GM18498 (cell line): ENCODE data around the gene ODR4.
A peak's percentile ranks its signal among the peaks of the same experiment; 100 is the strongest.
"Not testable (repeated sequence)": the region's sequence is repeated elsewhere in the genome, so short reads cannot be mapped to it uniquely, and the experiment has no call there.

Source experiments
- ATAC-seq: cut with Tn5 transposase; IDR thresholded peaks from one replicate; pipeline ENCODE4 v1.9.1; 2021; ENCODE audit warnings: mild to moderate bottlenecking, moderate library complexity; ENCODE audit not compliant: unreplicated experiment

Gene ODR4

DNA sequence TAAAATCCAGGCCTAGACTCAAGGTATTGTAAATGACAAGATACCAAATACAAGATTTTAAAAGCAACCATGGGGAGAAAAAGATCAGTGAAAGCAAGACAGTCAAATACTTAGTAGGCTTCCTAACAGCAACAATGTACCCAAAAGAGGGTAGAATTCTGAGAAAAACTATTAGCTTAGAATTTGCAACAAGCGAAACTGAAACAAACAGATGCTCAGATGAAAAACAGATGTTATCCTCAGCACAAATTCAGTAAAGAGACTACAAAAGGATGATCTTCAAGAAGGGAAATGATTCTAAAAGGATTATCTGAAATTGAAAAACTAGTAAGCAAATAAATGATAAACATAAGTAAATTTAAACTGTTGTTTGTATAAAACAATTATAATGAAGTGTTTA lies 45.3 kb downstream of the ODR4 start:
- ATAC-seq: peak; percentile 95

DNA sequence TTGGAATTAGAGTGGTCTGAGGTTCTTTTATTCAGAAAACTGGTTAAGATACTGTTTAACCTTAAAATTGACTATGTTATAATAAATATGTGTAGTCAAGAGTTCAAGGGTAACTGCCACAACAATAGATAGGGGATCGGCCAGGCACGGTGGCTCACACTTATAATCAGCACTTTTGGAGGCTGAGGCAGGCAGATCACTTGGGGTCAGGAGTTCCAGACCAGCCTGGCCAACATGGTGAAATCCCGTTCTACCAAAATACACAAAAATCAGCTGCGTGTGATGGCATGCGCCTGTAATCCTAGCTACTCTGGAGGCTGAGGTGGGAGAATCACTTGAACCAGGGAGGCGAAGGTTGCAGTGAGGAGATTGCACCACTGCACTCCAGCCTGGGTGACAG lies 45.8 kb downstream of the ODR4 start:
- ATAC-seq: no peak

DNA sequence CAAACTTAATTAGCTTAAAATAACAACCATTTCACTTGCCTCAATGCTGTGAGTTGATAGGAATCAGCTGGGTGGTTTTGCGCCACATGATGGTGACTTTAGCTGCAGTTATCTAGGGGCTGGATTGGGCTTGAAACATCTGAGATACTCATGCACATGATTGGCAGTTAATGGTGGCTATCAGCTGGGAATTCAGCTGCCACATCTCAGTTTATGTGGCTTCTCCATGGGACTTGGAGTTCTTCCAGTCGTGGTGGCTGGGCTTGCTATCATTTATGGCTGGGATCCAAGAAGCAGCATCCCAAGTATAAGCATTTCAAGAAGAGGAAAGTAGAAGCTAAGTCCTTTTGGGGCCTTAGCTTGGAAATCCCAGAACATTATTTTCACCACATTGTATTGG lies 48.9 kb downstream of the ODR4 start:
- ATAC-seq: no peak

DNA sequence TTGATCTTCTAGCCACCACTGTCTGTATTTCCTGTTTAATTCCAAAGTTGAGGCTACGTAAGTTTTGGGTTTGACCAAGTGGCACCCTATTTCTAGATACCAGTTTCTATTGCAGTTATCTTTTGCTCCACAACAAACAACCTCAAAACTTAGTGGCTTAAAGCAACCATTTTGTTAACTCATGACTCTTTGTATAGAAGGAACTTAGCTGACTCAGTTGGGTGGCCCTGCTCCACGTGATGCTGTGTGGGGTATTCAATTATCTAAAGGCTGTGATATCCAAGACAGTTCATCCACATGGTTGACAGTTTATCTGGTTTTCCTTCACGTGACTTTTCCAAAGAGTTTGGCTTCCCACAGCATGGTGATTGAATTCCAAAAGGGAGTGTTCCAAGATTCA lies 50.5 kb downstream of the ODR4 start:
- no peak for ATAC-seq

DNA sequence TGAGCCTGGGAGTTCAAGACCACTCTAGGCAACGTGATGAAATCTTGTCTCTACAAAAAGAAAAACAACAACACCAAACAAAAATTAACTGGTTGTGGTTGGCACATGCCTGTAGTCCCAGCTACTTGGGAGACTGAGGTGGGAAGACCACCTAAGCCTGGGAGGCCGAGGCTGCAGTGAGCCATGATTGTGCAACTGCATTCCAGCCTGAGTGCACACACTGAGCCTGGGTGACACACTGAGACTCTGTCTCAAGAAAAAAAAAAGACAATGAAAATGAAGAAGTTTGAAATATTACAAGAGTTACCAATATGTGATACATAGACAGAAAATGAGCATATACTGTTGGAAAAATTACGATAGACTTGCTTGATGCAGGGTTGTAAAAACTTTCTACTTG lies 53.4 kb downstream of the ODR4 start:
- ATAC-seq: no peak

DNA sequence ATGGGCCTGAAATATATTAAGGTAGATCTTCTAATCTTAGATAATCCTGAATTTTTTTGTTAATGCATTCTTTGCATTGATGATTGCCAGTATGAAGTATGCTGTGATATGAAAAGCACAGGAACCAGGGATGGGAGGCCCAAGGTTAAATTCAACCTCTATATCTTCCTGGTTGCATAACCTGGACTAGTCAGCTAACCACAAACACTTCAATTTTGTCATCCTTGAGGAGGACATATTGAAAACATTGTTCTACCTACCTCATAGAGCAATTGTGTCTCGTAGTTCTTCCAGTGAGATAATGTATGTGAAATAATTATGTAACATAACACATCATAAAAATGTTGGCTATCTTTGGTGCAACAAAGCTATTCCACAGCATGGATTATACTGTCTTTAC lies 59.7 kb downstream of the ODR4 start:
- ATAC-seq: no peak

DNA sequence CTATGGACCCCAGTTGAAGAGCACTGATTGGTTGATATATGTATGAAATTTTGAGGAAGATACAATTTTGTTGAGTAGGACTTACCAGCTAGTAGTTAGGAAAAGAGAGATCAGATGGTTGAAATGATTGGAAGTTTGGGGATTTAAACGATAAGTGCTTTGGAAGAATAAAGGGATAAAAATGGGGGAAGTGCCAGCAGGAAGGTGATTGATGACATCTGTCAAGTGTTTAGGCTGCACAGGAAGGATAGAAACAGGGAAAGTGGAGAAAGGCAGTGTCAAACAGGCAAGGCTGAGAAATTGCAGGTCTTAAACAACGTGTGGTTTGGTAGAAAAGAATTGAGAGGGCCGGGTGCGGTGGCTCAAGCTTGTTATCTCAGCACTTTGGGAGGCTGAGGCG lies 62.9 kb downstream of the ODR4 start:
- no peak for ATAC-seq

DNA sequence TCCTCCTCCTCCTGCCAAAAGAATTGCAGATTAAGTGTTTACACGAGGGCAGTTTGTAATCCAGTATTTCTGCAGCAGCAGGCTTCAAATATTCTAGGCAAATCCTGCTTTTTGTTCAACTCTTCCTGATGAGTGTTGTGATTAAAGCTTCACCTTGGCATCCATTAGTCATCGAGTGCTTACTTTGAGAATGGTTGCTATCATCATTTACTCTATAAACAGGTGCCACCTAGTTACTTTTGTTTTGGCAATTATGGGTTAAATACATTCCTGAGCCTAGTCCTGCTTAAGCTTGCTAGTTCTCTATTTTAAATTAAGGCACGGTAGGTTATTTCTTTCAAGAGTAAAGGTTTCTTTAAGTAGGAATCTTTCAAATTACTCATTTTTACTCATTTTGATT lies 64.9 kb downstream of the ODR4 start:
- ATAC-seq: no peak

DNA sequence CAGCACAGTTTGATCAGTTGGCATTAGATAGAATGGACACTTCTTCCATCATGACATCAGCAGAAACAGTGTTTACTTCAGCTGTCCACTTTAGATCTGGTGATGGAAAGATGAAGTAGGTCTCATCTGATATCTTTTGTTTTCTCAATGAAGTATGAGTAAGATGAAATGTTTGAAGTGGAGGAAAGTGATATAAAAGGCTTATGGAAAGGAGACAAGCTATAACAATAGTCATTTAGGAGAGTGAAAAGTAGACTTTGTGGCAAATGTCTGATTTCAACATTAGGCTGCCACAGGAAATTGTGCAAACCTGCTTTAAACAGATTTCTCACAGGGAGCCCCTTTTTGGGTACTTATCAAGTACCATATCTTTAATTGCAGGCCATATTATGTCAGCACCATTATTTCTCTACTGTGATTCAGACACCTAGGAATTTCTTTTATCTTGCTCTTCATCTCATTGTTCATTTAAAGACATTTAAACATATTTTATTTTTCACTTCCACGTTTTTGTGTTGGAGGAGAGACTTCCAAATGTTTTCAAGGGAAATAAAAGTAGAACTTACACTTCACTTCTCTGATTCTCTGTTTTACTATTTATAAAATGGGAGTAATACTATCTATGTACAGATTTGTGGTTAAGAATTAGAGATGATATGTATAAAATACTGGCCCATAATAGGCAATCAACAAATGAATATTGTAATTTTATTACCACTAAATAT lies 67.2 kb downstream of the ODR4 start:
- ATAC-seq: no peak

DNA sequence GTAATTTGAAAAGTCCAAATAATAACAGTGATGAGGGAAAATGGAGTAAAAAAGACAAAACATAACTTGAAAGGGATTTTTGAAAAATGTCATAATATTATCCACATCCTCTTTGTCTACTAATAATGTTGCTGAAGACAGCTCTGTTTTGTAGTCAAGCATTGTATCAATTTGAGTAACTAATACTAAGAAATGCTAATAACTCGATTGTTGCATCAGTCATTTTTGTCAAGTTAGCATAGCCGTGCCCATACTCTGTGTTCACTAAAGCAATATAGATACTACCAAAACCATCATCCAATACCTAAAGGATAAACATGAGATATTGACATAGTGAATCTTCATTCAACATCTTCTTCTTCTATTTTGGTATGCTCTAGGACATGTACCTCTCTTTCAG lies 68.0 kb downstream of the ODR4 start:
- ATAC-seq: no peak

DNA sequence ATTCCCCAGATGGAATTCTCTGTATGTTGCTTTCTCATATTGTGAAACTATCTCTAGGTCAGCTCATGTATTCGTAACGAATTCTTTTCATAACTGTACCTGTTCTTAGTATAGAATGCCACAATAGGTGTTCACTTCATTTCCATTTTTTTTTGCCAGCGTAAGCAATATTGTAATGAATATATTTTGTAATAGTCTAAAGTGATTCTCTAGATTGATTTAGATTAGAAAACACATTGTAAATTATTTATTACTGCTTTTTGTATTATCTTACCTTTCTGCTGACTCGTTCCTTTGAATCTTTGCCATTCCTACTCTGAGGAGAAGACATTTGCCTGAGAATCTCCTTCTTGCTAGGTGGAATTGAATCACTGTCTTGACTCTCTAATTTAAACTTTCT lies 70.5 kb downstream of the ODR4 start:
- no peak for ATAC-seq

DNA sequence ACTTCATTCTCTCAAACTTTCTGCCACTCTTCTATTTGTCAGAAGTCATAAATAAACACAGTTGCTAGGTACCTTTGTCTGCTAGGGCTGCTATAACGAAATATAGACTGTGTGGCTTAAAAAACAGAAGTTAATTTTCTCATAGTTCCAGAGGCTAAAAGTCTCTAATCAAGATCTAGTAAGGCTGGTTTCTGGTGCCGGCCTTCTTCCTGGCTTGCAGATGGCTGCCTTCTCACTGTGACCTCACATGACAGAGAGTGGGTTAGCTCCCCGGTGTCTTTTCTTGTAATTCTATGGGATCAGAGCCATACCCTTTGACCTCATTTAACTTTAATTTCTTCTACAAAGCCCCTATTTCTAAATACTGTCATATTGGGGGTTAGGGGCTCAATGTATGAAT lies 79.3 kb downstream of the ODR4 start:
- ATAC-seq: no peak

DNA sequence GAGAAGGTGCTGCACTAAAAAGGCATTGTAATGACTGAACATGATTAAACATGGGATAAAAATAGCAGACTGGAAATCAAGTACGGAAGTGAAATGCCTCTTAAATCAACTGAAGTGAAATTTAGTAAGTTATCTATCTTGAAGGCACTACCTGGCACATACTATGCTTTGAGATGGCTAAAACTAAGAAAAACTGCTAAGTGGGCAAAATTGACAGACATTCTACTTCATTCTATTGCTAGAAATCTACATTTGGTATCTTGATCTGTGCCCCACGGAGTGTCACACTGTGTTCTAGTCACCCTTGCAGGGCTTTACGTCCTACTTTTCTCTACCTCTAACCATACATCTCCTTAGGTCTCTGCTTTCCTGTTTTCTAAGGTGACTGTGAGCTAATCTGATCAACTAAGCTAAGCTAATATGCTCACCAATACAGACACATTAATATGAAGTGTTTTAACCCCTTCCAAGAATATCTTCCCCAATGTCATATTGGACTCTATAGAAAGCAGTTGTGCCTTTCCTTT lies 81.2 kb downstream of the ODR4 start:
- peak; percentile 54 for ATAC-seq

DNA sequence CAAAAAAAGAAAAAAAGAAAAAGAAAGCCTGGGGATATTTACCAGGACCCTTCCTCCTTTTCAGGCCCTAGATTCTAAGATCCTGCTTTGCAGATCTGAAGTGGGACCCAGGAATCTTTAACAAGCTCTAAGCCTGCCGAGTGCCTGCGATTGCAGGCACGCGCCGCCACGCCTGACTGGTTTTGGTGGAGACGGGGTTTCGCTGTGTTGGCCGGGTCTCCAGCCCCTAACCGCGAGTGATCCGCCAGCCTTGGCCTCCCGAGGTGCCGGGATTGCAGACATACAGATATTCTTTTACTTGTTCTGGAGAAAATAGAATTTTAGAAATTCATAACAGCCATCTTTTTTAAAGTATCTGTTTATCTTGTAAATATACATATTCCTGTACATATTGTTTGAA lies 83.5 kb downstream of the ODR4 start:
- ATAC-seq: not testable (repeated sequence)

DNA sequence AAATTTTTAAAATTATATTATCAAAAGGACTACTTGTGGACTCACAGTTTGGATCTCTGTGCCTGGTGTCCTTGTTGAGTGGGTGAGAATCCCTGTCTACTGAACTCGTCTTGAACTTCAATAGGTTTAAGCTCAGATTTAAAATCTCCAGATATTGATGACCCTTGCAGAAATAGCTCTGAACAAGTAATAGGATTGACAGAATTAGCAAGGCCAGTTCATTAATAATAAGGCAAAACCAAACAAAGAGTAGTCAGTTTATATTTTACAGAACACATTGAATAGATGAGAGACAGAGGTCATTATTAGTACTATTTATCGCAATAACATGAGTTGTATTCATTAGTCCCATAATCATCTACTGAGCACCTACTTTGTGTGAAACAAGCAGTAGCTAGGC lies 85.4 kb downstream of the ODR4 start, which contains the start of gene PDC:
TSS of gene PDC (minus strand) at position 101 of the 400 bp plus-strand sequence. CDS start 11,655 bp downstream, outside the sequence.
- no peak for ATAC-seq

DNA sequence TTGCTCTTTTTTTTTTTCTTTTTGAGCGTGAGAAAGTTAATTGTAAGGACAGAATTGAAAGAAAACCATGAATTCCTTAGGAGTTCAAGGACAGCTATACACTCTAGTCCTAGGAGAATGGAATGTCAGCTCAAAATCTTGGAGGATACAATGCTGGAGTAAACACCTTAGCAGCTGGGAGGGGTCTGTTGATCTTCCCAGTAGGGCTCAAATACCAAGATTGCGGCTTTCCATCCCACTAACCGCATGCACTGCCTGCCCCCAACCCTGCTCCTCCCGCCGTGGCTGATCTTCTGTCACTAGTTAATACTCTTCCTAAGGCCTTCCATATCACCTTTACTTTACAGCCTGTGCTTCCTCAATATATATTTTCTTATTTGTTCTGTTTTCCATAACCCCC lies 87.9 kb downstream of the ODR4 start:
- ATAC-seq: no peak

DNA sequence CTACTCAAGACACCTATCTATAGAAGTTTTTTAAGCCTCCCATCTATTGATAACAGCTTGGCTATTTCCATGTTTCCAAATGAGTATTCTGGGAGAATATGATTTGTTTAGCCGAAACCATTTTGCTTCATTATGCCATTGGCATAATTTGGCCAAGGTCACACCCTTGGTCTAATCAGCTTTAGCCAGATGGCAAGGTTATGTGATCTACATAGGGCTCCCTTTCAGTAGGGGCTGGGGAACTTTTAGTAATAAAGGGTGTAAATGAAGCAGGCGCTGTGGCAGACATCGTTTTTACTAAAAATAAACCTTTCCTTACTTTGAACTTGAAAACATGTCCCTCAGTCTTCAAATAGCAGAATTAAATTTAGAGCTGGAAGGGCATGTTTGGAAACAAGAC lies 88.3 kb downstream of the ODR4 start:
- no peak for ATAC-seq

DNA sequence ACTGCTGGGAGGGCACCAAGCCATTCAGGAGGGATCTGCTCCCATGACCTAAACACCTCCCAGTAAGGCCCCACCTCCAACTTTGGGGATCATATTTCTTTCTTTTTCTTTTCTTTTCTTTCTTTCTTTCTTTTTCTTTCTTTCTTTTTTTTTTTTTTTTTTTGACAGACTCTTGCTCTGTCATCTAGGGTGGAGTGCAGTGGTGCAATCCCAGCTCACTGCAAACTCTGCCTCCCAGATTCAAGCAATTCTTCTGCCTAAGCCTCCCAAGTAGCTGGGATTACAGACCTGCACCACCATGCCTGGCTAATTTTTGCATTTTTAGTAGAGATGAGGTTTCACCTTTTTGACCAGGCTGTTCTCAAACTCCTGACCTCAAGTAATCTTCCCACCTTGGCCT lies 89.9 kb downstream of the ODR4 start:
- ATAC-seq: not testable (repeated sequence)

DNA sequence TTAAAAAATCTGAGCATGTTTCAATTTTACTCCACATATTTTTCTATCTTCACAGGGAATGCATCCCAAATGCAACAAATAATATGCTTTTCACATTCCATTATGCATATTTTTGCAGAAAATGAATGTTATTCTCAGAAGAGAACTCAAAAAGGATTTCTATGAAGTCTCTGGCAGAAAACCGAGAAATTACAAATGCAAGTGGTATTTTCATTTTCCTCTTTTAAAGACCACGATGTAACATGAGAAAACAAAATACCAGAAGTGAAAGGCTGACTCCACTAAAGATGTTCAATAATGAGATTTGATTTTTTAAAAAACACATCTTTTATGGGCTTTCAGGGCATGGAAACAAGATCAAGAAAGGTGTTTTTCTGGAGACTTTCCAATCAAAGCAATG lies 90.3 kb downstream of the ODR4 start:
- no peak for ATAC-seq
